Stimulated activated CD8-positive, alpha-beta memory T cell treated with anti-CD3 and anti-CD28 coated beads, Interleukin-4, amount 100 ng/mL, for 48 hours (primary cell): Measurements from ENCODE around the gene USP17L17.
"Not testable (repeated sequence)": the region's sequence is repeated elsewhere in the genome, so short reads cannot be mapped to it uniquely, and the experiment has no call there.

Experiments
- DNase-seq: peaks from one replicate; pipeline ENCODE4 v3.0.0-alpha.2; 2020

USP17L17 gene, protein sequence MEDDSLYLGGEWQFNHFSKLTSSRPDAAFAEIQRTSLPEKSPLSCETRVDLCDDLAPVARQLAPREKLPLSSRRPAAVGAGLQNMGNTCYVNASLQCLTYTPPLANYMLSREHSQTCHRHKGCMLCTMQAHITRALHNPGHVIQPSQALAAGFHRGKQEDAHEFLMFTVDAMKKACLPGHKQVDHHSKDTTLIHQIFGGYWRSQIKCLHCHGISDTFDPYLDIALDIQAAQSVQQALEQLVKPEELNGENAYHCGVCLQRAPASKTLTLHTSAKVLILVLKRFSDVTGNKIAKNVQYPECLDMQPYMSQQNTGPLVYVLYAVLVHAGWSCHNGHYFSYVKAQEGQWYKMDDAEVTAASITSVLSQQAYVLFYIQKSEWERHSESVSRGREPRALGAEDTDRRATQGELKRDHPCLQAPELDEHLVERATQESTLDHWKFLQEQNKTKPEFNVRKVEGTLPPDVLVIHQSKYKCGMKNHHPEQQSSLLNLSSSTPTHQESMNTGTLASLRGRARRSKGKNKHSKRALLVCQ

GRCh38 chr4:9243579-9243978 lies at the start of gene USP17L17:
USP17L17 (plus strand) TSS chr4:9243879; CDS start chr4:9243879, 0 bp downstream.
- DNase-seq, result not testable (repeated sequence)

GRCh38 chr4:9210357-9210756 lies 33.3 kb upstream of the USP17L17 start, which contains the start of gene USP17L10:
USP17L10 (plus strand) TSS chr4:9210657; CDS start chr4:9210657, 0 bp downstream.
- DNase-seq, result not testable (repeated sequence)

DNA sequence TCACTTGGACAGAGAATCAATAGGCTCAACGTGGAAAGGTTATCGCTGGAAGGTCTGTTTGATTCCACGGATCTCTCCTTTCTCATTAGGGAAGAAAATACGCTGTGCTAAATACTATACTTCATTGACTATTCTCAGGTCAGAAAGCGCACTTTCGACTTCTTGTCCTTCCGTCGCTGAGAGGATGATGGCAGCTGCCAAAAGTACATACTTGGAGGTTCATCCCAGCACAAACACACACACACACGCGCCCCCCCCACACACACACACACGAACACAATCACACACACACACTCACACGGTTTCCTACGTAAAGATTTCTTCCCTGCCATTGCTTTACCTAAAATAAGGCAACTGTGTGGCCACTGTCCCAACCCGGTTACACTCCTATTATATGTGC lies 29.0 kb upstream of the USP17L17 start:
- not testable (repeated sequence) for DNase-seq

- DNase-seq, result not testable (repeated sequence)
These were observed 28.6 kb upstream of the USP17L17 start, which contains the start of gene USP17L11 for GRCh38 chr4:9215105-9215504. USP17L11 (plus strand) TSS chr4:9215405; CDS start chr4:9215405, 0 bp downstream.

DNA sequence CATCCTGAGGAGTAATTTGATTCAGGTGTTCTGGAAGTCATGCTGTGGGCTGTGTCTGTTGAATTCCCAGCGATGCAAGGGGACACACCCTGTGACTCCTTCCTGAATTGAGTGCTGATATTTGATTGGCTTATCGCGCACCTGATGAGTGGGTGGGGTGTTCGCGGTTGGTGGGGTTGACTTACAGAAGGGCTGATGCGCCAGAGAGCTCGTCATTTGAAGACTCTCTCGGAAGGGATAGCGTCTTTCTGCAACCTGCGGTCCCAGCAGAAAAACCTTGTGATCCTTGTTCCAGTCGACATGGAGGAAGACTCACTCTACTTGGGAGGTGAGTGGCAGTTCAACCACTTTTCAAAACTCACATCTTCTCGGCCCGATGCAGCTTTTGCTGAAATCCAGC lies 23.8 kb upstream of the USP17L17 start, which contains the start of gene USP17L12:
Gene USP17L12 (plus strand): TSS at position 301 of the 400 bp plus-strand sequence. CDS start 0 bp downstream, at position 301.
- DNase-seq, result not testable (repeated sequence)

DNA sequence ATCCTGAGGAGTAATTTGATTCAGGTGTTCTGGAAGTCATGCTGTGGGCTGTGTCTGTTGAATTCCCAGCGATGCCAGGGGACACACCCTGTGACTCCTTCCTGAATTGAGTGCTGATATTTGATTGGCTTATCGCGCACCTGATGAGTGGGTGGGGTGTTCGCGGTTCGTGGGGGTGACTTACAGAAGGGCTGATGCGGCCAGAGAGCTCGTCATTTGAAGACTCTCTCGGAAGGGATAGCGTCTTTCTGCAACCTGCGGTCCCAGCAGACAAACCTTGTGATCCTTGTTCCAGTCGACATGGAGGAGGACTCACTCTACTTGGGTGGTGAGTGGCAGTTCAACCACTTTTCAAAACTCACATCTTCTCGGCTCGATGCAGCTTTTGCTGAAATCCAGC lies 19.1 kb upstream of the USP17L17 start, which contains the start of gene USP17L13:
Gene USP17L13 (plus strand): TSS at position 301 of the 400 bp plus-strand sequence. CDS start 0 bp downstream, at position 301.
- not testable (repeated sequence) for DNase-seq

- not testable (repeated sequence) for DNase-seq
These were observed 13.4 kb upstream of the USP17L17 start for GRCh38 chr4:9230249-9230648.

- DNase-seq, result not testable (repeated sequence)
These were observed 9.6 kb upstream of the USP17L17 start, which contains the start of gene USP17L15 for GRCh38 chr4:9234085-9234484. USP17L15 (plus strand) TSS chr4:9234385; CDS start chr4:9234385, 0 bp downstream.

DNA sequence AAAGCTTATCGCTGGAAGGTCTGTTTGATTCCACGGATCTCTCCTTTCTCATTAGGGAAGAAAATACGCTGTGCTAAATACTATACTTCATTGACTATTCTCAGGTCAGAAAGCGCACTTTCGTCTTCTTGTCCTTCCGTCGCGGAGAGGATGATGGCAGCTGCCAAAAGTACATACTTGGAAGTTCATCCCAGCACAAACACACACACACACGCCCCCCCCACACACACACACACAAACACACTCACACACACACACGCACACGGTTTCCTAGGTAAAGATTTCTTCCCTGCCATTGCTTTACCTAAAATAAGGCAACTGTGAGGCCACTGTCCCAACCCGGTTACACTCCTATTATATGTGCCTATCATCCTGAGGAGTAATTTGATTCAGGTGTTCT lies 5.2 kb upstream of the USP17L17 start:
- DNase-seq, result not testable (repeated sequence)

- DNase-seq, result peak; percentile 27
These were observed 4.4 kb downstream of the USP17L17 start, which contains the start of gene USP17L18 for GRCh38 chr4:9247953-9248680. USP17L18 (plus strand) TSS chr4:9248630; CDS start chr4:9248630, 0 bp downstream.

- not testable (repeated sequence) for DNase-seq
These were observed 9.4 kb downstream of the USP17L17 start, which contains the start of gene USP17L19 for GRCh38 chr4:9253078-9253477. USP17L19 (plus strand) TSS chr4:9253378; CDS start chr4:9253378, 0 bp downstream.

DNA sequence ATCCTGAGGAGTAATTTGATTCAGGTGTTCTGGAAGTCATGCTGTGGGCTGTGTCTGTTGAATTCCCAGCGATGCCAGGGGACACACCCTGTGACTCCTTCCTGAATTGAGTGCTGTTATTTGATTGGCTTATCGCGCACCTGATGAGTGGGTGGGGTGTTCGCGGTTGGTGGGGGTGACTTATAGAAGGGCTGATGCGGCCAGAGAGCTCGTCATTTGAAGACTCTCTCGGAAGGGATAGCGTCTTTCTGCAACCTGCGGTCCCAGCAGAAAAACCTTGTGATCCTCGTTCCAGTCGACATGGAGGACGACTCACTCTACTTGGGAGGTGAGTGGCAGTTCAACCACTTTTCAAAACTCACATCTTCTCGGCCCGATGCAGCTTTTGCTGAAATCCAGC lies 14.1 kb downstream of the USP17L17 start, which contains the start of gene USP17L20:
Gene USP17L20 (plus strand): TSS at position 301 of the 400 bp plus-strand sequence. CDS start 0 bp downstream, at position 301.
- not testable (repeated sequence) for DNase-seq

- not testable (repeated sequence) for DNase-seq
These were observed 18.9 kb downstream of the USP17L17 start, which contains the start of gene USP17L21 for GRCh38 chr4:9262572-9262971. USP17L21 (plus strand) TSS chr4:9262872; CDS start chr4:9262872, 0 bp downstream.

GRCh38 chr4:9267319-9267718 lies 23.6 kb downstream of the USP17L17 start, which contains the start of gene USP17L22:
USP17L22 (plus strand) TSS chr4:9267619; CDS start chr4:9267619, 0 bp downstream.
- DNase-seq, result not testable (repeated sequence)

DNA sequence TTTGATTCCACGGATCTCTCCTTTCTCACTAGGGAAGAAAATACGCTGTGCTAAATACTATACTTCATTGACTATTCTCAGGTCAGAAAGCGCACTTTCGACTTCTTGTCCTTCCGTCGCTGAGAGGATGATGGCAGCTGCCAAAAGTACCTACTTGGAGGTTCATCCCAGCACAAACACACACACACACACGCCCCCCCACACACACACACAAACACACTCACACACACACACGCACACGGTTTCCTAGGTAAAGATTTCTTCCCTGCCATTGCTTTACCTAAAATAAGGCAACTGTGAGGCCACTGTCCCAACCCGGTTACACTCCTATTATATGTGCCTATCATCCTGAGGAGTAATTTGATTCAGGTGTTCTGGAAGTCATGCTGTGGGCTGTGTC lies 28.0 kb downstream of the USP17L17 start:
- peak; percentile 39 for DNase-seq
